Spleen (tissue), 7 donors: ENCODE data around the gene ZNRF3.

ENCODE experiments used
- CTCF ChIP-seq, 11 experiments: fragments of 200-600 bp in 7 of 11; fragments of 450-650 bp in 4 of 11; sonication (generic) in 4 of 11; IDR thresholded peaks in 8 of 11; conservative IDR thresholded peaks in 3 of 11; 1 replicate in 7 of 11; 2 replicates in 4 of 11; pipeline versions ENCODE4 v1.4.0 to v1.8.0; 2016 to 2021; ENCODE audit warnings: antibody characterized with exemption in 11 of 11, inconsistent platforms in 4 of 11, mild to moderate bottlenecking in 1 of 11
- POLR2A ChIP-seq, 3 donors: fragments of 450-650 bp; IDR thresholded peaks; one replicate each; pipeline ENCODE4 v1.5.1; 2017; ENCODE audit warnings: antibody characterized with exemption in 3 of 3, mild to moderate bottlenecking in 1 of 3
- donor health status: DM: no; HTN: no; CAD: no; lungs with moderate emphysema.
- donor health status: DM: no; HTN: no; CAD: no.
- donor health status: DM: no; HTN: no; CAD: no.

GRCh38 chr22:29043906-29044575, 160.7 kb downstream of the ZNRF3 start:
- TF ChIP-seq CTCF (IDR thresholded peaks at IDR 0.05 in 8 of 11, conservative IDR thresholded peaks at IDR 0.05 in 3 of 11) (no peak), POLR2A (IDR thresholded peaks at IDR 0.05) (no peak)
